Activated CD8-positive, alpha-beta memory T cell treated with anti-CD3 and anti-CD28 coated beads, Interleukin-2, amount 50 U/mL, for 4 hours (primary cell): ENCODE data around the gene ADA.

Experiments
- DNase-seq: peaks from one replicate; pipeline ENCODE4 v3.0.0-alpha.2; 2020

The ADA gene

GRCh38 chr20:44574372-44574771 lies 77.1 kb downstream of the ADA start:
- DNase-seq: no peak

GRCh38 chr20:44573501-44573869 lies 78.0 kb downstream of the ADA start:
- no peak for DNase-seq

DNA sequence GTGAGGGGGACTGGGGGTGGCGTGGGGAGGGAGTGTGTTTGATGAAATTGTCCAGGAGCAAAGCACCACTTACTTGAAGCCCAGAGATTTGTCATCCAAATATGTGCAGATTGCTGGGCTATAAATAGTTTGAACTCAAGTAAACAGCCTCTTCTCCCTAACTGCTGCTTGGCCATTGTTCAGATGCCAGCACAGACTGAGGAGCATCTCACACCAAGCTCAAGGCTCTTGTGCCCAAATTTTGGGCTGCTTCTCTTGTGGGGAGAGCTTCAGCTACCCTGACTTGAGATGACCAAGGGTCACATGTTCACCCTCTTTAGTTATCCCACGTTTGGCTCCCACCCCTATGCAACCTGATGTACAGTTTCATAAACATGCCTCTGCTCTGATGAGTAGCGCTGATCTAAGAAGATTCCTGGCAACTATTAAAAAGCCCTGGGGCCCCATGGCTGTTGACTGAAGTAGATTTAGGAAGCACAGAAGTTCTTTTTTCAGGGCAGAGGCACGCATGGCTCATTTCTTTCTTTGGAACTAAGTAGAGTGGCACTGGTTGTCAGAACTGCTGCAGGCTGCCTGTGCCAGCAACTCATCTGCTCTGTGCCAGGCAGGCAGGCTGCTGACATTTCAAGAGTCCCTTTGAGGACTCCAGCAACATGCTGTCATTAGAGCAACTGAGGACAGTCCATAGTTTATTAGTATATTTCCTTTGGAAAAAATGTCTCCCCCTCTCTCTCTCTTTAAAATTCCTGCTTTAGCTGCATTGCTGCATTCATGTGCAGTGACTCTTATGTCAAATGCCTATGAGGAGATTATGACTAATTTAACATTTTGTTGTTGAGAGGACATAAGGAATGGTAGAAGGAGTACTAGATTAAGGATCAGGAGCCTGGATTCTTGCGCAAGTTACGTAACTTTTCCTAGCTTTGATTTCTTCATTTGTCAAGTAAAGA lies 78.7 kb downstream of the ADA start:
- DNase-seq: no peak

- no peak for DNase-seq
These were observed 80.0 kb downstream of the ADA start for GRCh38 chr20:44571362-44571988.

GRCh38 chr20:44570367-44570766 lies 81.1 kb downstream of the ADA start:
- no peak for DNase-seq
